DMS53 treated with DMSO at 0.1 percent for 48 hours (cell line): ENCODE measurements around the gene THEMIS.
"Not testable (repeated sequence)": the region's sequence is repeated elsewhere in the genome, so short reads cannot be mapped to it uniquely, and the experiment has no call there.

ENCODE experiments used
- DNase-seq: peaks from one replicate; lab custom pipeline; 2025; ENCODE audit not compliant: unreplicated experiment; lab: John Stamatoyannopoulos, UW

Gene THEMIS

GRCh38 chr6:127900935-127901334 lies at the start of gene THEMIS:
TSS of gene THEMIS (minus strand) at chr6:127901058. CDS start at chr6:127900932, 126 bp downstream.
- DNase-seq: no peak

DNA sequence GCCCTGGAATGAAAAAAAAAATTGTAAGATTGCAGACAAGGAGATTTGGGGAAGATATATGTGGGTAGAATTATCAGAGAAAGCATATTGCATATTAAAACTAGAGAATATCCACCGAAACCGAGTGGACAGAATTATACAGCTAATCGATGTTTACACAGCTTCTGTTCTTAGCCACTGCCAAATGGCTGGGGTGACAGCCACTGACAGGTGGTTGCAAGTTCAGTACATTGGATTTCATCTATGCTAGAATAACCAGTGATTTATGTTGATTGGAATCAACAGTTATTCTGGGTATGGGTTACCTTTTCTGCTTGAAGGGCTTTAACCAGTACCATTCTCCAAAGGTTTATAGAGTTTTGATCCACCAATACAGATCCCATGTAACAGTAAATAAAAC lies 48.4 kb upstream of the THEMIS start:
- no peak for DNase-seq

GRCh38 chr6:127946388-127946787 lies 45.5 kb upstream of the THEMIS start:
- no peak for DNase-seq

DNA sequence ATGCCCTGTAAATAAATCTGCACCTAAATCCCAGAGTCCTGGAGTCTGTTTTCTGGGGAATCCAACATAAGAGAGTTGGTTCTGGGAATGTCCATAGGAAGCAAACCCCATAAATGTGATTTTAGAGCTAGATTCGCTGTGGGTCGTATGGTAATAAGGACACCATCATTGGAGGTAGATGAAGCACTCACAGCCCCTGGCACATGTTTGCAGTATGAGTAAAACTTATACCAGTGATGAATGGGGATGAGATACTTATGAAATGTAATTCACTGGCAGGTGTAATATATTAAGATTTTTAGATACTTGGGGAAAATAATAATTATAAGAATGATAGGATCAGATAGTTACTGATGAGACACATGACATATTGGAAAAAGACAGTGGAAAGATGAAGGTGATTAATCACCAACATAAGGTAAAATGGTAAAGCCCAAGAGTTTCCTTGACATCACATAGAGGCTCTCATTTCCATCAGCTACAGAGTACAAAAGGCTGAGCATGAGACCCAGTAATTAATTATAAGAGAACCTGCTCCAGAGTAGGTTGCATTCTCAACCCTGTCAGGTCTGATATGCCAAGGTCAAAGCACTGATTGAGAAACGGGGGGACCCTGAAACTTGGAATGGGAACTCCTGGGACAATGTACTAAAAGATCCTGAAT lies 44.7 kb upstream of the THEMIS start:
- DNase-seq: no peak

GRCh38 chr6:127941228-127941627 lies 40.4 kb upstream of the THEMIS start:
- no peak for DNase-seq

DNA sequence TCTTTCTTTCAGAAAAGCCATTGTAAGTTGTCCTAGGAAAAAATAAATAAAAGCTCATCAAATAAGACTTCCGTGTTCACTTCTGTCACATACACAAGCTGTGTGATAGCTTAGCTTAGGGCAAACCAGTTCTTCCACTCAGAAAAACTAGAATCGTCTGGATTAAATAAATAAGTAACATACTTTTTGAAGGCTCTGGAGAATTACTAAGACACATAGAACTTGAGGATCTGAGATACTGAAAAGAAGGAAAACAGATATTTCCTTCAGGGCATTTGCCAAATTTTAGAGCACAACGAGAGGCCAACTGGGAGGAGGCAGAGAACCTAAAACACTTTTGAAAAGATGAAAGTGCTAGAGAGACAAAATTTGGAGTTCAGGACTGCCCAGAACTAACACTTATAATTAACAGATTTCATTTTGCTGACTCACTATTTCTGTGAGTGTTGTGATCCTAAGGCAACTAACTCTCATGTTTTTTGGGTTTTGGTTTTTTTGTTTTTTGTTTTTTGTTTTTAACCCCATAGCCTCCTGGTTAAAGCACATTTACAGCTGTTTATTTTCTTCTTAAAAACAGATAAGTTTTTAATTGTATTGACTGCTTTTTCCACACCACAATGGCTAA lies 38.7 kb upstream of the THEMIS start:
- peak; percentile 70 for DNase-seq

DNA sequence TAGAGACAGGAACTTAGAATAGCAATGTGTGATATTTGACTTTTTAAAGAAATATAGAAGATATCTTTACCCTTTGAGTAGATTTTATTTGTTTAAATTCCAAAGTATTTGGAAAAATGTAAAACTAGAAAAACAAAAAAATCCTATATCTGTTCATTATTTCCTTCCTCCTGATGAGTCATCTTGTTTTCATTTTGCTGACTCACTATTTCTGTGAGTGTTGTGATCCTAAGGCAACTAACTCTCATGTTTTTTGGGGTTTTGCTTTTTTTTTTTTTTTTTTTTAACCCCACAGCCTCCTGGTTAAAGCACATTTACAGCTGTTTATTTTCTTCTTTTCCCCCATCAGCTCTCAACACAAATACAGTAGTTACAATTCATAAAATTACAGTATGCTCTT lies 37.8 kb upstream of the THEMIS start:
- DNase-seq: peak; percentile 16

- no peak for DNase-seq
Measured at GRCh38 chr6:127937747-127938146, 36.9 kb upstream of the THEMIS start.

DNA sequence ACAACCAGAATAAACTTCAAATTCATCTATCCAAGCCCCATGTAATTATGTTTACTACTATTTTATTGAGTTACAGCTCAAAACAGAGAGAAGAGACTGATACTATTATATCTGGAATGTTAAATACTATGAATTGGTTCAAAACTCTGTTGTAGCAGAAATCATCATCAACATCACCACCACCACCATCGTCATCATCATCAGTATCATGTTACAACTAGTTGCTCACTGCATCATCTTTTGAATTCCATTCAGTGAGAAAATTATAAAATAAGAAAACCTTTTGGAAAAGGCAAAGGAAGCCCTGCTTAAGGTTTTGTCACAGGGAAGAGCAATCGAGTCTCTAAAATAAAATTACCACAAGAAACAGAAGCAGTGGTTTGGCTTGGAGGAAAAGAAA lies 36.2 kb upstream of the THEMIS start:
- no peak for DNase-seq

- DNase-seq: no peak
Measured at GRCh38 chr6:127934956-127935355, 34.1 kb upstream of the THEMIS start.

DNA sequence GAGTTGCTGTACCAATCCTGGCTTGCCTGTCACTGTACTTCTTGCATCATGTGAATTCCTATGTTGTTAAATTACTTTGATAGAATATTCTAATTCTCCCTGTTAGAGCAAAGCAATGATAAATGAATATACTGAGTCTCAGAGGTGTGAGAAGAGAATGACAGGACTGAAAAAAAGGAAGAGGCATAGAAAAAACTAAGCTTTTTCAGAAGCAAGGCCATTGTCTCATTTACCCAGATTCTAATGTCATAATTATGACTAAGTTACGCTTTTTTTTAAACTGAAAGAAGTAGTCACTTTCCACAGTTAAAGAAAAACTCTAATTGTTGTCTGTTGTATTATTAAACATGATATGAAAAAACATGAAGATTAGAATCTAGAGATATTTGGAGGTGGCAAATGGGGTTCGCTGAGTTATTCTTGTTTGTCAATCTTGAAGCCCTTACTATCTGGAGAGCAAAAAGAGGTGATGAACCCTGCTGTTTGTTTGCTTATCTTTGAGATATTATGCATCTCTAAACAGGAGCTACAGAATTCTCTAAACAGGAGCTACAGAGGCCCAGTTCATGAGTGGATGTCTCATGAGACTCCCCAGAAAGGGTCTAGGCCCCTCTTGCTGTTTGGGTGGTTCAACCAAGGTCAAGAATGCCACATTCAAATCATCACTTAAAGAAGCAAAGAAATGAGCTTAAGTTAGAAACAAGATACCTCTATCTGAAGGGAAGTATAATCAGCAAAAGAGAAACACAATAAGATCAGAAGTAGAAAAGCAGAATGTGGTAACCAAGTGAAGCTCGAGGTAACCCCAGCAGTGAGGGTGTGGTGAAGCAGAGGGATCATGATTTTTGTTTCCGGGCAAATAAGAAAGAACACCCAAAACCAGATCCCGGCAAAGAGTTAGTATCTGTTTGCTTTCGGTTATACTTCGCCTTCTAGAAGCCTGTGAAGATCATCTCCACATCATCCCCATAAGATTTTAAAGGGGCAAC lies 33.3 kb upstream of the THEMIS start:
- no peak for DNase-seq

DNA sequence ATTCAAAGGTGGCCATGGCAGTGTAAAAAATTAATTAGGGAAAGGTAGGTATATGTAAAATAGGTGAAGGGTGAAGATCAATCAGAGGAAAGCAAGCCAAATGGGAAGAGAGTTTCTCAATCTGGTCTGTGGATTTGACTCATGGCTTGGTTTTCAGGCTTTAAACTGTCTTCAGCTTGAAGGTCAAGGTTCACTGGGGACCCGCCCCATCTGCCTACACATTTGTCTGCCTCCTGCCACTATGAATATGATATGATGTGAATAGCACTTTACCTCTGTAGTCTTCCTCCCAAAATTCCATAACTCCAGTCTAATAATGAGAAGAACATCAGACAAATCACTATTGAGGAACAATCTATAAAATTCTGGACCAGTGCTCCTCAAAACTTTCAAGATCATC lies 32.3 kb upstream of the THEMIS start:
- no peak for DNase-seq

DNA sequence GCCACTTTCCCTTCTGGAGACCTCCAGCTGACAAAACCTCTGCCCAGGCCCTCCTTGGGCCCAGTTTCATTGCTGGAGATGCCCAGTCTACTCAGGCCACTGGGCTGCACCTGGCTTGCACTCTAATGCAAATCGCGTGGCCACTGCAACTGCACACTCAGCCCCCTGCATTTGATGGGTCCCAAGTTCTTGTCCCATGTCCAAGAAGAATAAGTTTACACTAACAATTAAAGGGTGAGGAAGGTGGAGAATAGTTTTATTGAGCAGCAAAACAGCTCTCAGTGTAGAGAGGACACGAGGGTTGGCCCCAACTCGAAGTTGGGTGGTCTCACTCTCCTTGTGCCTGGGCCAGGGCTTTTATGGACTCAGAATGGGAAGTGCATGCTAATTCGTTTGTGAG lies 31.9 kb upstream of the THEMIS start:
- no peak for DNase-seq

- DNase-seq: not testable (repeated sequence)
Measured at GRCh38 chr6:127926441-127926840, 25.6 kb upstream of the THEMIS start.

DNA sequence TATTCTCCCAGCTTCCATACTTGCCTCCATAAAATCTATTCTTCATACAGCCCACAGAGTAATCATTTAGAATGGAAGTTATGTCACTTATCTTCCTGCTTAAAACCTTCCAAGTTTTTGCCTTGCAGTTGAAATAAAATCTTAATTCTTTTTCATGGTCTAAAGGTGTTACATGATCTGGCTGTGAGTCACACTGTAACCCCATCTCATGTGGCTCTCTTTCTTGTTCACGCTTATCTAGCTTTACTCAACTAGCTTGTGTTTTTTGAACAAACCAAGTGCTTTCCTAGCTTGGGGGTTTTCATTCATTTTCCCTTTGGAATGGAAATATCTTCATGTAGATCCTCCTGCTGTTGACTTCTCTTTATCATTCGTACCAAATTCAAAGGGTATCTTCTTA lies 23.6 kb upstream of the THEMIS start:
- DNase-seq: no peak

DNA sequence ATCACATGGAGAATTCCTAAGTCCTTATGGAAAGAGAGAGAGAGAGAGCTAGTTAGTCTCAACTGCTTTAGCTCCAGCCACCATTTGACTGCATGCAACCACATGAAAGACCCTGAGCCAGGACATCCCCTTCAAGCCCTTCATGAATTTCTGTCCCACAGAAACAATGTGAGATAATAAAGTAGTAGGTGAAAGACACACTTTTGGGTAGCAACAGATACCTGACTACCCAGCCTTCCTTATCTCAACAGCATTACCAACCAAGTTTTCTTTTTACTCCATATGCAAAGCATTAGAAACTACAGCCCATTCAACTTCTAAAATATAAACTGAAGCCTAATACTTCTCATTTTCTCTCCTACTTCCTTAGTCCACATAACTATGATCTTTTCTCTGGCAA lies 23.2 kb upstream of the THEMIS start:
- DNase-seq: no peak

- DNase-seq: no peak
Measured at GRCh38 chr6:127923135-127923534, 22.3 kb upstream of the THEMIS start.

DNA sequence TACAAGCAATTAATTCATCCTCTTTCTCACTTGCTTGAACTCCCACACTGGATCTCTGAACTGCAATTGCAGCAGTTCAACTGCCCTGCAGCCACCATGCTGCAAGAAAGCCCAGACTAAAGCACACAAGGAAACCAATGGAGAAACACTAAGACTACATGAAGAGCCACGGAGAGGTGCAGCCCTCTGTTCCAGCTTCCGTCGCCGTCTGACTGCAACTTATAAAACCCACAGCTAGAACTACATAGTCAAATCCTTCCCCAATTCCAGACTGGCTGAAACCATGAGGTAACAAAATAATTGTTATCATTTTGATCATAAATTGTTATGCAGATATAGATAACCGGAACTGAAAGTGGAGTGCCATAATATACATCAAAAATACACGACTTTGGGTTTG lies 21.1 kb upstream of the THEMIS start:
- no peak for DNase-seq

DNA sequence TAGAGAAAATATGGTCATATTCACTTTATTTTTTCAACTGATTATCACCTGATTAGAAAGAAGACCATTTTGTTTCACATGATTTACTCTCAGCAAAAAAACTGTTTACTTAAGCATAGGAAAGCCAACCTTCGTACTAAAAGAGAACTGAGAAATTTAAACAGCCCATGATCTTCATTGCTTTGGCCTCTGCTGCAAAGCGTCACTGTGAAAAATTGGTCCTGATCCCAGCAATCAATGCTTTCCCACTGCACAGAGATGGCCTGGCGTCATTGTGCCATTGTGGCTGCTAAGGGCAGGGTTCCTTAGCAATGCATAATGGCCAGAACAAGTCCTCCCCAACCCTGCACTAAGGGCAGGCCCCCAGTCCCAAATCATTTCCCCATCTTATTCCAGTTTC lies 19.9 kb upstream of the THEMIS start:
- no peak for DNase-seq

GRCh38 chr6:127918506-127919427 lies 17.9 kb upstream of the THEMIS start:
- no peak for DNase-seq

DNA sequence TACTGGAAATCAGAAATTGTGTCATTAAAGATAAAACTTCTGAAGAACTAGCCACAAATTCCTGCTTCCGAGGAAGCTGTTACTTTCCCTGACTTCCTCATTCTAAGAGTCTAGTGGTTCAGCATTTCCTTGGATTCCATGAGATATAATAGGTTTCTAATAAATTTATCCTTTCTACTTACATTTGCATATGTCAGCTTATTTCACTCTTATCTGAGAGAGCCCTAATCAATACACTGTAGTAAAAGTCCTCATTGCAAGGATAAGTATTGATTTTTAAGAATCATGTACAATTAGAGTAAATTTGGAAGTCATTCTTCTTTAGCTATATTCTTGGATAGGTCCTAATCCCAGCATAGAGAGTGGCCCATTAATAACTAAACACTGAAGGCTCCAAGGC lies 16.9 kb upstream of the THEMIS start:
- DNase-seq: no peak
